IgD-negative memory B cell (primary cell): ENCODE measurements around the gene TRIM65. TPM values are rescaled to one million over a fixed set of nuclear protein-coding genes. Genes with fewer than 3 reads are reported as not detected.
"Not testable (repeated sequence)": the region's sequence is repeated elsewhere in the genome, so short reads cannot be mapped to it uniquely, and the experiment has no call there.

Experiments used
- H3K27ac Mint-ChIP-seq, 3 donors: one replicate each; pipeline ENCODE4 v1.8.0; 2020 to 2022; ENCODE audit warnings: mild to moderate bottlenecking in 3 of 3, mixed read lengths in 3 of 3, moderate library complexity in 1 of 3
- H3K27me3 Mint-ChIP-seq: one replicate; pipeline ENCODE4 v1.8.0; 2021; ENCODE audit warnings: mixed read lengths
- H3K36me3 Mint-ChIP-seq: one replicate; pipeline ENCODE4 v1.8.0; 2020; ENCODE audit warnings: mild to moderate bottlenecking, mixed read lengths
- H3K4me1 Mint-ChIP-seq, 3 donors: one replicate each; pipeline ENCODE4 v1.8.0; 2020 to 2022; ENCODE audit warnings: mixed read lengths in 3 of 3, mild to moderate bottlenecking in 1 of 3
- H3K4me3 Mint-ChIP-seq, 4 donors: one replicate each; pipeline ENCODE4 v1.8.0; 2020 to 2022; ENCODE audit warnings: mild to moderate bottlenecking in 4 of 4, mixed read lengths in 4 of 4, moderate library complexity in 3 of 4
- H3K9me3 Mint-ChIP-seq, 3 donors: one replicate each; pipeline ENCODE4 v1.8.0; 2020 to 2021; ENCODE audit warnings: mixed read lengths in 3 of 3, mild to moderate bottlenecking in 1 of 3
- polyA plus RNA-seq: library from polyadenylated mRNA; unstranded; fragments of 300-500 nt; fragmentation: Illumina TruSeq; gene quantifications from one replicate; pipeline ENCODE4 v1.2.3, GENCODE V29; 2021

Gene TRIM65
- polyA plus RNA-seq, 1 donor from 2014 or later = 25.0 TPM

GRCh38 chr17:75894049-75894733 is 2.6 kb downstream of the TRIM65 start:
- Mint-ChIP-seq H3K27ac (peak overlapping the region in 2 of 3 donors; percentile 50 to 53), H3K27me3 (no peaks in the 10 kb centered on the region), H3K4me1 (peaks cover 12 to 21% (median 14%) of the 10 kb centered on the region in 3 donors), H3K4me3 (peak overlapping the region in 2 of 4 donors; percentile 65 to 79), H3K9me3 (no peaks in the 10 kb centered on the region), H3K36me3 (no peaks in the 10 kb centered on the region)

DNA sequence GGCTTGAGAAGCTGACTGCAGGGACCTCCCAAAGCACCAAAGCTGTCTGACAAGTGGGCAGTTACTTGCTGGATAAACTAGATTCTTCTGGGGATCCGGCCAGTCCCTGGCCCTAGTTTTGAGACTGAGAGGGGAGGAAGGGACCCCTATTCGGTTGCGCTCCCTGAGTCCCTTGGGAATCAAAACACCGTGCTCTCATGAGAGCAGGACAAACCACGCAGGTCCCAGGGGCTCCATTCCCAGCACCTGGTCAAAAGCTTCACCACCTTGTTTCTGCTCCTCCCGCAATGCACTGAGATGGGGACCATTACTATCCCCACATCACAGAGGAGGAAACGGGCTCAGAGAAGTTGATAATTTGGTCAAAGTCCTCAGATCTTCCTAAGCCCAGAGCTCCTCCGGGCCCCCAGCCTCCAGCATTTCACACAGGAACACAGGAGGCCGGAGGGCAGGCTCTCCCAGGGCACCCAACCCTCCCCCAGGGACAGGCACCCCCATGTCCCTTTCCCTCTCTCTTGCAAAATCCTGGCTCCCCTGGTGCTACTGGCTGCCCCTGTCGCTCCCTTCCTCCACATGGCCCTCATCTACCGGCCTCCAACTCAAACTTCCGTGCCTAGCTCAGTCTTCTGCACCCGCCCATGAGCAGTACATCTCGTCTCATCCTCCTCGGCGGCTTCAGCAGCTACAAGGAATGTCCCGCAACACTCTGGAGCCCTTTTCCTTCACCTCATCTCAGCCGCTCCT is 3.3 kb downstream of the TRIM65 start:
- peak overlapping the region in 2 of 3 donors; percentile 50 to 53 for H3K27ac Mint-ChIP-seq
- H3K27me3 Mint-ChIP-seq = no peaks in the 10 kb centered on the region
- peaks cover 12 to 21% (median 14%) of the 10 kb centered on the region in 3 donors for H3K4me1 Mint-ChIP-seq
- no peaks in the 10 kb centered on the region for H3K9me3 Mint-ChIP-seq
- peak overlapping the region in 1 of 4 donors; percentile 79 for H3K4me3 Mint-ChIP-seq
- no peaks in the 10 kb centered on the region for H3K36me3 Mint-ChIP-seq

DNA sequence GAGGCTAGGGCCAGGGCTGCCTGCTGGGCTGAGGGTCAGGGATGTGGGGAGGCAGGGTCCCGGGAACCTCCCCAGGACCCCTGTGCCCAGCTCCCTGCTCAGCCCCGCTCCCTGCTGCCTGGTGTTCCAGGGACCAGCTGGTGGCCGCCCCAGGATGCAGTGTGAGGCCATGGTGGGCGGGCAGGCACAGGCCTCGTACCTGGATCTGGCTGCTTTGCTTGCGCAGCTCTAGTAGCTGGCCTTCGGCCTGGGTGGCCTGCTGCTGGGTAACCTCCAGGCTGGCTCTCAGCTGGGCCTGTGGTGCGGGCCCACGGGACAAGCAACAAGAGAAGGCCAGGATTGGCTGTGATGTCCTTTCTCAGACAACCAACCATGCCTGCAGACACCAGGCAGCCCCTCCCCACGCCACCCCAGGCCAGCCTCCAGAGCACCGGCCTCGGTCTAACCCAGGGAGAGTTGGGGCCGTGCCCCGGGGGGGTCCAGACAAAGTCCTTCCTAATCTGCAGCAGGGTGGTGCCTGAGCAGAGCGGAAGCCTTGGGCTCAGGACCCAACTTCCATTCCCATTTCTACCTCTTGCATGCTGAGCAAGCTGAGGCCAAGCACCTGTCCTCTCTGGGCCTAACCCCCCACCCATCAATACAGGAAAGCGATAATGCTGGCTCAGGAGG is 4.1 kb downstream of the TRIM65 start:
- H3K36me3 Mint-ChIP-seq = no peaks in the 10 kb centered on the region
- H3K4me3 Mint-ChIP-seq = no peak overlapping the region
- H3K4me1 Mint-ChIP-seq = peaks cover 12 to 21% (median 14%) of the 10 kb centered on the region in 3 donors
- H3K27me3 Mint-ChIP-seq = no peaks in the 10 kb centered on the region
- H3K9me3 Mint-ChIP-seq = no peaks in the 10 kb centered on the region
- H3K27ac Mint-ChIP-seq = peak overlapping the region in 1 of 3 donors; percentile 53

- peak overlapping the region in 1 of 3 donors; percentile 23 for H3K27ac Mint-ChIP-seq
These were observed 4.9 kb downstream of the TRIM65 start for GRCh38 chr17:75891605-75892555.

DNA sequence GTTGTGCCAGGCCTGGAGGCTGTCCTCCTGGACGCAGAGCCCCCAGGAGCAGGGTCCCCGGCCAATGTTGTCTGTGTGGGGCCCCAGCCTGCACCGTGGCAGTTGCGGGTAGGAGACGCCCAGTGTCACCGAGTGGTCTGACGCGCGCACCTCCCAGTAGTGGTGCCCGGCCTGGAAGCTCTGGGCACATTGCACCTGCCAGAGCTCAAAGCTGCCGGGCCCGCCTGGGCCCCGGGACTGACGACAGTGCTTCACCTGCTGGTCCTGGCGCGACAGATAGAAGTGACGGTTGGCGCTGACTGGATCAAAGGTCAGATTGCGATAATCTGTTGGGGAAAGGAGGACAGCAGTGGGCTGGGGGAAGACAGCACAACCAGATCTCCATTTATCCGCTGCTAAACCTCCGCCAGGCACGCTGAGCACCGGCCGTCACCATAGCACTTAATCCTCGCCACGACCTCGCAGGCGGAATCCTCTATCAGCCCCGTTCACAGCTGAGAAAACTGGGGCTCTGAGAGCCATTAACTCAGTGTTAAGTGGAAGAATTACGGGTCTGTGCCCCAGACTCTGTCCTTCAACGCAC is 5.6 kb downstream of the TRIM65 start:
- no peaks in the 10 kb centered on the region for H3K36me3 Mint-ChIP-seq
- peaks cover 10 to 17% (median 12%) of the 10 kb centered on the region in 3 donors for H3K4me1 Mint-ChIP-seq
- no peak overlapping the region for H3K27ac Mint-ChIP-seq
- H3K4me3 Mint-ChIP-seq = no peak overlapping the region
- no peaks in the 10 kb centered on the region for H3K27me3 Mint-ChIP-seq
- no peaks in the 10 kb centered on the region for H3K9me3 Mint-ChIP-seq

More at GRCh38 chr17:75891605-75892555, 4.9 kb downstream of the TRIM65 start:
- Mint-ChIP-seq H3K27me3 (no peaks in the 10 kb centered on the region), H3K4me1 (peaks cover 10 to 17% (median 12%) of the 10 kb centered on the region in 3 donors), H3K36me3 (no peaks in the 10 kb centered on the region), H3K4me3 (no peak overlapping the region), H3K9me3 (no peaks in the 10 kb centered on the region)

DNA sequence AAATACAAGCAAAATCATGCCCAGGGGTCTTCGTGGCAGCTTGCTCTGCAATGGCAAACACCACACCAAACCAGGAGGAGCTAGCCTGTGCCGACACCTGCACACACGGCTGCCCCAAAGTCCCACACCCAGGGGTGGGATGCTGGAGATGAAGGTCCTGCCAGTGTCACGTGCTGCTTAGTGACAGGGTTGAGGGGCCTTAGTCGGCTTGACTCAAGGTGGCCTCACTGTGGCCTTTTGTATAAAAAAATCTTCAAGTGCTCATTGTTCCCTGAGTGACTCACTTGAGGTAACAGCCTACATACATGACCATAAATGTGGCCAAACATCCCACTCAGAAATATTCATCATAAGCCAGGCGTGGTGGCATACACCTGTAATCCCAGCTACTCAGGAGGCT is 7.3 kb downstream of the TRIM65 start:
- H3K4me3 Mint-ChIP-seq = peak overlapping the region in 1 of 4 donors; percentile 45
- H3K4me1 Mint-ChIP-seq = peaks cover 2 to 6% (median 4%) of the 10 kb centered on the region in 3 donors
- H3K27ac Mint-ChIP-seq = no peak overlapping the region
- H3K36me3 Mint-ChIP-seq = peaks cover 1% of the 10 kb centered on the region
- H3K27me3 Mint-ChIP-seq = no peaks in the 10 kb centered on the region
- H3K9me3 Mint-ChIP-seq = no peaks in the 10 kb centered on the region

DNA sequence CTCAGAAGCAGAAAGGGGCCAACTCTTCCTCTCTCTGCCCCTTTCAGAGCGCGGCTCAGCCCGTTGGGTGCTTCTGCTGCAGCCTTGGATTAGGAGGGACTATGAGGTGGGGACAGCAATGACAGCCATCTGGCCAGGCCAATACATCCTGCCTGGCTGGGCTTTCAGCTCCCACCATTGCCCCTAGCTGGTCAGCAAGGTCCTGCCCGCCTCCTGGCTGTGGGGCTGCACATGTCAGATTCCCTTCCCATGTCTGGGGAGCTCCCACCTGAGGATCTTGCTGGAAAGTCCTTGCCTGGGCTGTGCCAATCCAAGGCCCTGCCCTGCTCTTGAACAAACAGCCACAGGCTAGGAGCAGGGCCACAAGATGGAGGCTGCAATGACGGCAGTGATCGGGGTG is 8.3 kb downstream of the TRIM65 start:
- Mint-ChIP-seq H3K4me3 (no peak overlapping the region), H3K4me1 (no peaks in the 10 kb centered on the region), H3K9me3 (no peaks in the 10 kb centered on the region), H3K36me3 (peaks cover 1% of the 10 kb centered on the region), H3K27ac (peak overlapping the region in 1 of 3 donors; percentile 12), H3K27me3 (no peaks in the 10 kb centered on the region)

DNA sequence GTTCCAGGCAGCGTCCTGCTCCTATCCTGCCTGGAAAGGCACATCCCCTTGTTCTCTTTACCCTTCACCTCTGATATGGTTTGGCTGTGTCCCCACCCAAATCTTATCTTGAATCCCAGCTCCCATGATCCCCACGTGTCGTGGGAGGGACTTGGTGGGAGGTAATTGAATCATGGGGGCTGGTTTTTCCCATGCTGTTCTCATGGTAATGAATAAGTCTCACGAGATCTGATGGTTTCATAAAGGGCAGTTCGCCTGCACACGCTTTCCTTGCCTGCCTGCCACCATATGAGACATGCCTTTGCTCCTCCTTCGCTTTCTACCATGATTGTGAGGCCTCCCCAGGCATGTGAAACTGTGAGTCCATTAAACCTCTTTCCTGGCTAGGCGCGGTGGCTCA is 10.9 kb downstream of the TRIM65 start:
- not testable (repeated sequence) for H3K4me3 Mint-ChIP-seq

GRCh38 chr17:75885431-75885830 is 11.3 kb downstream of the TRIM65 start:
- H3K27ac Mint-ChIP-seq = peak overlapping the region in 1 of 3 donors; percentile 65

More for the DNA sequence above, 10.9 kb downstream of the TRIM65 start:
- not testable (repeated sequence) for H3K27me3 Mint-ChIP-seq, H3K36me3 Mint-ChIP-seq, H3K4me1 Mint-ChIP-seq, H3K9me3 Mint-ChIP-seq
- H3K27ac Mint-ChIP-seq = peak overlapping the region in 1 of 3 donors; percentile 65

GRCh38 chr17:75881678-75882454 is 14.9 kb downstream of the TRIM65 start:
- Mint-ChIP-seq H3K36me3 (peaks cover 1% of the 10 kb centered on the region), H3K4me3 (peak overlapping the region in 1 of 4 donors; percentile 9), H3K27me3 (peaks cover 5% of the 10 kb centered on the region), H3K4me1 (peaks cover 2 to 8% (median 3%) of the 10 kb centered on the region in 3 donors), H3K27ac (no peak overlapping the region), H3K9me3 (no peaks in the 10 kb centered on the region)

More at GRCh38 chr17:75885431-75885830, 11.3 kb downstream of the TRIM65 start:
- Mint-ChIP-seq H3K27me3 (no peaks in the 10 kb centered on the region), H3K4me3 (no peak overlapping the region), H3K9me3 (no peaks in the 10 kb centered on the region), H3K36me3 (peaks cover 1% of the 10 kb centered on the region), H3K4me1 (no peaks in the 10 kb centered on the region)

GRCh38 chr17:75880266-75880665 is 16.5 kb downstream of the TRIM65 start:
- Mint-ChIP-seq H3K27ac (no peak overlapping the region), H3K9me3 (no peaks in the 10 kb centered on the region), H3K27me3 (peaks cover 5% of the 10 kb centered on the region), H3K4me3 (peak overlapping the region in 1 of 4 donors; percentile 41), H3K36me3 (no peaks in the 10 kb centered on the region), H3K4me1 (peaks cover 11 to 19% (median 14%) of the 10 kb centered on the region in 3 donors)

- H3K27ac Mint-ChIP-seq = peak within 1 kb of the TSS; percentile 87 to 92 (median 89)
- peaks cover 11 to 19% (median 14%) of the 10 kb centered on the region in 3 donors for H3K4me1 Mint-ChIP-seq
- peak within 1 kb of the TSS; percentile 87 to 95 (median 93) for H3K4me3 Mint-ChIP-seq
- H3K9me3 Mint-ChIP-seq = no peaks in the 10 kb centered on the region
- peaks cover 5% of the 10 kb centered on the region for H3K27me3 Mint-ChIP-seq
- no peaks in the 10 kb centered on the region for H3K36me3 Mint-ChIP-seq
These were observed 18.4 kb downstream of the TRIM65 start, which contains the start of gene TRIM47 for GRCh38 chr17:75878174-75878998. Gene TRIM47, minus strand, starts transcription at chr17:75878581. Its CDS starts 33 bp downstream, at chr17:75878548.
